Cerebellar cortex (tissue), 1 donor: Measurements from ENCODE around the gene GJC1.

Experiments
- DNase-seq: peaks from one replicate; pipeline ENCODE4 v3.0.0-alpha.2; 2015; ENCODE audit warnings: low spot score

Gene GJC1

DNA sequence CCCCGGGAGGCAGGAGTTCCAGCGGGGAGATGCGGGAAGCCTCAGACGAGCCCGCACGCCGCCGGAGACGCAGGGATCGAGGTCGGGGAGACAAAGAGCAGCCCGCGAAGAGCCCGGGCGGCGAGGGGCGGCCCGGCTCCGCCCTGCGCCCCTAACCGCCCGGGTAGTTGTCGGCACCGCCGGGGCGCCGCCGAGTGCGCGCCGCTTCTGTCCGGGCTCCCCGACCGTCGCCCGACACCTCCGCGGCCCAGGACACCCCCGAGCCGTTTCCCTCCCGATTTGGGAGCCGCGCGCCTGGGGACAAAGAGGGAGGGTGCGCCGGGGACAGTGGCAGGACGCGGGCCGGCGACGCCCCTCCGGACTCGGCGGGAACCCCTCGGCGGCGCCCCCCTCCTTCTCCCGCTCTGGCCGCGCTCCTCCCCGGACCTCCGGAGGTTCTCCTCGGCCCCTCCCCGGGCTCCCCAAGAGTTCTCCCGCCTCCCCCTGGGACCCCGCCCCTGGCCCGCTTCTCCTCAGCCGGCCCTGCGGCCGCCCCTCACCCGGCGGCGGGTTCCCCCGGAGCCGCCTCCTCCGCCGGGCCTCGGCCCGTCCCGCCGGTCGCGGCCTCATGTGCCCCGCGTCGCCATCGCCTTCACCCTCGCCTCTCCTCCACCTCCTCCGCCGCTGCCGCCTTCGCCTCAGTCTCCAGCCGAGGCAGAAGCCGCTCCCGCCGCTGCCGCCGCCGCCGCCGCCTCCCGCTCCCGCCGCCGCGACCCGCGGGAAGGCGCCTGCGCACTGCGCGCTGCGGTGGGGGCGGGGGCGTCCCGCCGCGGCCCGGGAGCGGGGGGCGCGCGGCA lies at the start of gene GJC1:
Gene GJC1 (minus strand): TSS at position 765 of the 836 bp plus-strand sequence. CDS start 24,470 bp downstream, outside the sequence.
- DNase-seq = no peak

GRCh38 chr17:44879376-44879775 lies 49.3 kb upstream of the GJC1 start:
- no peak for DNase-seq

- peak; percentile 74 for DNase-seq
Observed at GRCh38 chr17:44878627-44879221, 48.6 kb upstream of the GJC1 start.

DNA sequence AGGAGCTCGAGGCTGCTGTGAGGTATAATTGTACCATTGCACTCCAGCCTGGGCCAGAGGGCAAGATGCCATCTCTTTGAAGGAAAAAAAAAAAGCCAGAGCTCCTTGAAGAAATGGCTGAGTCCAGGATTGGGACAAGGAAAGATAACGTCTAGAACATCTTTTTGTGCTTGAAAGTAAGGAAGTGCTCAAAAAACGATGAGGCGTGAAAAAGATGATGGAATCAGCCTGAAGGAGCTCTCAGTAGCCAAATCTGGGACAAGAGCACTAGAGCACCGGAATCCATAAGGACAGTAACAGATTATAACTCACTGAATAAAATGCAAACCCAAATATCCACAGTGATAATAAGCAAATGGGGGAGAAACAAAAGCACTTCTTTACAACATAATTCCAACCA lies 47.0 kb upstream of the GJC1 start:
- DNase-seq = no peak

GRCh38 chr17:44875761-44876160 lies 45.7 kb upstream of the GJC1 start:
- no peak for DNase-seq

DNA sequence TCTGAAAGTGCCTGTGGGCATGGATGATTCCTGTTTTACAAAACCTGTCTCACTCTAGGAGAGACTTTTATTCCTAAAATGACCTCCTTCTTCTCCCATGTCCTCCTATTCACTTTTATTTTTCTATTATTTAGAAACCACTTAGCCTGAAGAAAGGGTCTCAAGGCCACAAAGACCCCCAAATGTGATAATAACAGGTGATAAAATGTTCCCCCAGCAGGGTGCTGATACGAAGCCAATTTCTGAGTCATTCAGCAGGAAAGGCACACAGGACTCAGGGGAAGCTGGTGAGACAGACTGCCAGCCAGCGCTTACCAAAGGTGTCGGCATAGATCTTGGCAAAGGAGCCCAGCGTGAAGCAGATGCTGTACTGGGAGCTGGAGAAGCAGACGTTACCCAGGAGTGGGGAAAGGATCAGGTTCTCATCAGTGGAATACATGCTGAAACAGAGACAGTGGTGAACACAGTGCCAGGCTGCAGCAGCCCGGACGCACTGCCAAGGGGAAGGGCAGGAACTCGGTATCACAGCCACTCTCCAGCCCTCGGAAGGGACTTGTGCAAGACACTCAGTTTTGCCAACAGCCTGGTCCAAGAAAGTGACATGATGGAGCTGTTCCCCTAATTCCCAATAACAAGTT lies 42.2 kb upstream of the GJC1 start:
- DNase-seq = peak; percentile 35

DNA sequence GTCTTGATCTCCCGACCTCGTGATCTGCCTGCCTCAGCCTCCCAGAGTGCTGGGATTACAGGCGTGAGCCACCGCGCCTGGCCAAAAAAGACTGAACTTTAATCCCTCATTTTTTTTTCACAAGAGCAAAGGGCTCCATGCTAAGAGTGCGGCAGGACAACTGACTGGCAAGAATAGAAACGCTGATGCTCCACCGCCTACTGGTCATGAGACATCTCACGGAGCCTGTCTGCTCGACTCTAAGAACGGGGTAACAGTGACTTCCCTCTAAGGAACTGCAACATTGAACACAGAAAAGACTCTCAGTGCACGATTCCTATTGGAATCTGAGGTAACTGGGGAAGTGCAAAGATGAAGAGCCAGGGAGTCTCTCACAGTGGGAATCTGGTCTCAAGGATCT lies 41.5 kb upstream of the GJC1 start:
- DNase-seq = no peak

- no peak for DNase-seq
Observed at GRCh38 chr17:44867841-44868240, 37.8 kb upstream of the GJC1 start.

GRCh38 chr17:44865931-44866330 lies 35.8 kb upstream of the GJC1 start:
- DNase-seq = no peak

DNA sequence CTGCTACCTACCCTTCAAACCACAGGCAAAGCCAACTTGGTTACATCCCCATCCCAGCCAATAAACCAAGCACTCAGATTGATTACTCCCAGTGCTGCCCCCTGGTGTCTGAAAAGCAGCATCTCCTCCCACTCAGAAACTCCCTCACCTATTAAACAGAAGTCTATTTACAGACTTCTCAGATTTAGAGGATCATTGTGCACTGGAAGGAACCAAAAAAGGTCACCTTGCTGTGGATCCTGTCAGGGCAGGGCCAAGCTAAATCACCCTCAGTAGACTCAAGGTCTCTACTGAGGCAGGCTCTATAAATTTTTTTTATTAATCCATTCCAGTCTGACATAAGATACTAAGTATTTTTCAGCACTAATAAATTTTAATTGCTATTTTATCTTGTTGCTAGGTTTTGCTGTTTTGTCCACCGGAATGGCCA lies 35.2 kb upstream of the GJC1 start:
- DNase-seq = peak; percentile 87

DNA sequence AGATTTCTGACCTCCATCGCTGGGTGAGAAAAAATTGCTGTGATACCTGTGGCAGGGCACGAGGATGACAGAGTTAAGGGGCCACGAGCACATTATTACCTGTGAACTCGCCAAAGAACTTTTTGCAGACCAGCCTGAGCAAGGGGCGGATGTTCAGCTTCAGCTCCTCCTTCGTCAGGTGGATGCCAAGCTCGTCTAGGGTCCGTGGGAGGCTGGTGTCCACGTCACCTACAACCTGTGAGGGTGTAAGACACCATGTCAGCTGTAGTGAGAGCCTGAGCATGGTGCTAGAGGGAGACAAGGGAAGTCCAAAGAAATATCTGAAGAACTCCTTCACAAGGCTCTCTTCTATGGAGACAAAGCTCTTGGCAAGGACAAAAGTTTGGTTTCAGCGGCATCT lies 34.7 kb upstream of the GJC1 start:
- DNase-seq = no peak

DNA sequence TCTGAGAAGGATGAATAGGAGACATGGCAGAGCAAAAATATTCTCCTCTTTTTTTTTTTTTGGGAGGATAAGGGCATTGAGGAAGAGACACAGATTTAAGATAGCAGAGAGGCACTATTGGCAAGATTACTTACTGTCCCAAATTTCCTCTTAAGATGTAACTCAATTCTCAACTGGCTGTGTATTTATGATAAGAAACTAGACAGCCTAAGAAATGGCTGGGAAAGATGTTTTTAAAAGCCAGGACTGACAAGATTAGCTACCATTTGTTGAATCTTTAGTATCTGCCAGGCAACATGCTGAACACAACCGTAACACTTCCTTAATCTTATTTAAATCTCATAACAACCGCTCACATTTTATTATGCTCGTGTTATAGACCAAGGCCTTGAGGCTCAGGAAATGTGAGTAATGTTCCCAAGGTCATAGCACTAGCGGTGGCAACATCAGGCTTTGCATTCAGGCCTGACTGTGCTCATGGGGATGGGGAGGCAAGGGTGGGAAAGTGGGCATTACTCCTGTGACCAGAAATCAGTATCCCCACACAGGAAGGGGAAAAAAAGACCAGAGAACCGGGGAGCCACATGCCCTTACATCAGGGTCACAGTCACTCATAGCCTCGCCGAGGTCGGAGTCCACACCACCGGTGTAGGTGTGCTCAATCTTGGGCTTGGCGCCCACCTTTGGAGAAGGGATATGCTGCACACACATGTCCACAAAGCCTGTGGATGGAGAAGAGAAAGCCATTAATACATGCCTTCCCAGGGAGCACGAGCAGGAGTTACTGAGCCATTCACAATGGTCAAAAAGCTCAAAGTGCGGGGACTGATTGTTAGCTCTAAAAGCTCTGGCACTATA lies 33.2 kb upstream of the GJC1 start:
- DNase-seq = no peak

DNA sequence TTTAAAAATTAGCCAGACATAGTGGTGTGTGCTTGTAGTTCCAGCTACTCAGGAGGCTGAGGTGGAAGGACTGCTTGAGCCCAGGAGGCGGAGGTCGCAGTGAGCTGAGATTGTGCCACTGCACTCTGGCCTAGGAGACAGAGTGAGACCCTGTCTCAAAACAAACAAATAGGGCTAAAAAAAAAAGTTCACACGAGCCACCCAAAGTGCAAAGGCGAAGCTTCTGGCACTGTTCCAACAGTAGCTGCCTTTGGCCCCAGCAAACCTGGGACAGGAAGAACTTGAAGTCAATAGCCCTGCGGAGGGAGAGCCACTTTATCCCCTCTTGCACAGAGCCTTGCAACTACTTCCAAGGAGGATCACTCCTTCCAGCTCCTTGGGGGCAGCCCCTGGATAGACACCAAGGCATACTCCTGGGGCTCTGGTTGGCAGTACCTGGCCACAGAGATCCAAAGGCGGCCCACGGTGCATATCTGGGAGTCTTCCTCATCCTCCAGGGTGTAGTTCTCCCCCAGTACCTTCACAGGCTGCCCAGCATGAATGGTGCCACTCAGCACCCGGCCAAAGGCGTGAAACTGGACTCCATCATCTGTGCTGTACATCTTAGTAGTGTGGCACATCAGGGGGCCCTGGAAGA lies 32.3 kb upstream of the GJC1 start:
- DNase-seq = no peak

DNA sequence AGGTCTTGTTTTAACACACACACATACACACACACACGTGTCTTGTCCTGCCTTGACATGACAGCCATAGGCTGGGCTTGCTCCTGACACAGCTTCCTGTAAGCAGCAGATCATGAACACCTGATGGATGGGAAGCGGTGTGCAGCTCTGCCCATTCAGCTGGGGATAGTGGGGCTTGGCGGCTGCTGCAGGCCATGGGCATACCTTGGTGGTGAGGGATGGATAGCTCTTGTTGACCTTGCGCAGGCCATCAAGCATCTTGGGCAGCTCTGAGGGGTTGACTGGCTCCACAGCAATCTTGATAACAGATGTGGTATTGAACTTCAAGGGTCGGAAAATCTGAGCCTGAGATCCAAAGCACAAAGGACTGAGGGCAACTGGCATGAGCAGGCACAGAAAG lies 29.6 kb upstream of the GJC1 start:
- DNase-seq = no peak

- DNase-seq = no peak
Observed at GRCh38 chr17:44854192-44854591, 24.1 kb upstream of the GJC1 start.

DNA sequence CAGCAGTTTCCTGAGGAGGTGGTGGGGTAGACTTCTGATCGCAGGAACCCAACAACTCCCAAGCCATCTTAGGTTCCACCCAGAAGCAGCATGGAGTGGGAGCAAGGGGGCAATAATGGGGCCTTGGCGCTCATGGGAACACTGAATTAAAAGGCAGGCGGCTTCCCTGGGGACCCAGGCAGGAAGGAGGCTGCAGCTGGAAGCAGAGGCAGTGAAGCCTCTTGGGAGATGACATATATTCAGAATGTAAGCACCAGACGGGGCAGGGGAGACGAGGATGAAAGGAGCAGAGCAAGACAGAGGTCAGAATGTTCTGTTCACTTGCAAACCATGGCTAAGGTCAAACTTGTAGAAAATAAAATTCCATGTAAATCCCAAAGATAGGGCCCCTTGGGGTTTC lies 20.5 kb upstream of the GJC1 start:
- DNase-seq = no peak

DNA sequence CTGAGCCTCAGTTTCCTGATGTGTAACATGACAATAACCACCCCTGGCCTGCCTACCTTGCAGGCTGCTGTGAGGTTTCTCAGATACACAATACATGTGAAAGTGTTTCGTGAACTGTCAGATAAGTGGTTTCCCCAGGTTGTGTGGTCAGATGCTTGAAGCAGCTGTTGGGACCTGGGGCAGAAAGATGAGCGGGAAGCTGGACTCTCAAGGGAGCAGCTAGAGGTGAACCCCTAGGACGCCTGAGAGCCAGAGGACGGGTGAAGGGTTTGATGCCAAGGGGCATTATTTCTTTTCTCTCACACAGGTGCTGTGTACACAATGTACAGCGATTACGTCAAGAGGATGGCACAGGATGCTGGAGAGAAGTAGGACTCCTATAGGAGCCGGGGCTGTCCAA lies 19.9 kb upstream of the GJC1 start:
- DNase-seq = no peak

DNA sequence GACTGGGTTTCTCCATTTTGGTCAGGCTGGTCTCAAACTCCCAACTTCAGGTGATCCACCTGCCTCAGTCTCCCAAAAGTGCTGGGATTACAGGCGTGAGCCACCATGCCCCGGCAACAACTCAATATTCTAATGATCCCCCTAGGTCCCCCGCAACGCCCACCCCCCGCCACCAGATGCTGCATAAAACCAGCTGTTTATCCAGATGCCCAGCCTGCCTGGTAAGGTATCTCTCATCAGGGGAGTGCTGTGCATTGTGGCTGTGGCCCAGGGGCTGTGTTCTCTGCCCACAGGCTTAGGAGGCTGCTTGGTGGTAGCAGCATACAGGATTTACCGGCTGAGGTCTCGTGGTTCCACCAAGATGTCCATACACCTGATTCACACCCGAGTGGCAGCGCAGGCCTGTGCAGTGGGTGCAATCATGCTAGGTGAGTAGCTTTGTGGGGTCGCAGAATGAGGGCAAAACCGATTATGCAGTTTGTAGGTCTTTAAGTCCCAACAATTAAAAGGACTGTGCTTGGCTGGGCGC lies 18.9 kb upstream of the GJC1 start:
- no peak for DNase-seq

- DNase-seq = no peak
Observed at GRCh38 chr17:44848257-44848795, 18.2 kb upstream of the GJC1 start.

DNA sequence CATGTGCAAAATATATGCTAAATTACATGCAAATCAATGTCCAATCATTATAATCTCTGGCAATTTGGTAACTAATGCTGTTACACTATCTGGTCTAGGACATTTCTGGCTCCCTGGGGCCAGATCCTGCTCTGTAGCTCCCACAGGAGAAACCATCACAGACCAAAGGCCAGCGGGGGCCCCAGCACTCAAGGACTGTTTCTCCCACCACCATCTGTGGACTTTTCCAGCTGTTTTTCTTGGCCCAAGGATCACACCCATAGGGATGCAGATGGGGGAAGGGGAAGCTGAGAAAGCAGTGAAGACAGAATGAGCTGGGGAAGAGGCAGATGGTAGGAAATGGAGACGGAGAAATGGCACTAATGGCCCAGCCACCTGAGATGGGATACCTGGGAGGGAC lies 17.5 kb upstream of the GJC1 start, which contains the start of gene HIGD1B:
Gene HIGD1B (plus strand): TSS at position 298 of the 400 bp plus-strand sequence. CDS start 270 bp downstream, outside the sequence.
- DNase-seq = no peak

- DNase-seq = no peak
Observed at GRCh38 chr17:44846206-44846605, 16.1 kb upstream of the GJC1 start.
